HG02938 (cell line): Measurements from ENCODE around the gene TMEM164.
"Not testable (repeated sequence)": the region's sequence is repeated elsewhere in the genome, so short reads cannot be mapped to it uniquely, and the experiment has no call there.

ENCODE experiments used
- ATAC-seq: cut with Tn5 transposase; IDR thresholded peaks from one replicate; pipeline ENCODE4 v1.9.1; 2021; ENCODE audit warnings: mild to moderate bottlenecking, moderate library complexity; ENCODE audit not compliant: unreplicated experiment

TMEM164 gene

DNA sequence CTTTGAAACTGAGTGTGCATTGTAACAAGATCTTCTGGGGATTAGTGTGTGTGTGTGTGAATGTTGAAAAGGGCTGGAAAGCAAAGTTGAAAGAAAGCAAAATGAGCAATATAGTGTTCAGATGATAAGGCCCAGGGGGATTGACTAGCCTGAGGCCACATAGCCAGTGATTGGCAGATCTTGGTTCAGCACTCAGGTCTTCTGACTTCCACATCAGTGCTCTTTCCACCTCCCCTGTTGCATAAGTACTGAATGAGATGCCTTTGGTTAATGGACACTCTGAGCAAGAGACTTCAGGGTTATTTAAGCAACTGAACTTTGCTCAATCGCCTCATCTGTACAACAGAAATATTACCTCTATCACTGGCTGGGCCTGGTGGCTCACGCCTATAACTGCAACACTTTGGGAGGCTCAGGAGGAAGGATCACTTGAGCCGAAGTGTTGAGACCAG lies 120.4 kb downstream of the TMEM164 start:
- ATAC-seq = no peak

DNA sequence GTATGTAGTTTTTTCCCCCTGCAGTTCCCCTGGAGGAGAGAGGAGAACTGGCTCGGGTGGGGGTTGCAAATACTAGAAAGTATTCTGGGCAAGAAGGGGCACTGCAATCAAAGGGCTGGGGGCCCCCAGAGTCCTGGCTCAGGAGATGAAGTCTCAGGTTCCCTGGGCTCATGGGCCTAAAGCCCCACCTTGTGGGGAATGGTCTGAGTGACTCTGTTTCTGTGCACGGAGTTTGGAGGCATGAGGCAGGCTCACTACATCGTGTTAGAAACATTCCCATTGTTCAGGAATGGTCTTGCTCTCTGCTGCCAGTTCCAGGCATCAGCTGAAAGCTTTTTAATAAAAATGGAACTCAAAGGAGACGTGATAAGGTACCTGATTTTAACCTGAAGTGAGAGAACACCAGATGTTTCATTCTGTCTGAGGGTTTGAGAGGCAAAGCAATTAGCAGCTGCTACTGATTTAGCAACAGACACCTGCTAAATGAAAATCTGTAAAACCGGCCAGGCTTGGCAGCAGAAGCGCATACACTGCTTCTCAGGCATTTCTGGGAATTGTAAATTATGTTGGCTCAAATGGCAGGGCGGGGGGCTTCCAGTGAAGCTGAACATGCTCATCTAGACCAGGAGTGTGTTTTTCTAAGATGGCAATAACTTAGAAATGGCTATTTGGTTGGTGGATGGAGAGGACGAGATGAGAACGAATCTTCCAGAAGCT lies 122.7 kb downstream of the TMEM164 start:
- ATAC-seq = no peak

- ATAC-seq = no peak
Measured at GRCh38 chrX:110131031-110131430, 128.1 kb downstream of the TMEM164 start.

GRCh38 chrX:110132450-110133114 lies 129.7 kb downstream of the TMEM164 start:
- no peak for ATAC-seq

- no peak for ATAC-seq
Measured at GRCh38 chrX:110133735-110134370, 130.9 kb downstream of the TMEM164 start.

DNA sequence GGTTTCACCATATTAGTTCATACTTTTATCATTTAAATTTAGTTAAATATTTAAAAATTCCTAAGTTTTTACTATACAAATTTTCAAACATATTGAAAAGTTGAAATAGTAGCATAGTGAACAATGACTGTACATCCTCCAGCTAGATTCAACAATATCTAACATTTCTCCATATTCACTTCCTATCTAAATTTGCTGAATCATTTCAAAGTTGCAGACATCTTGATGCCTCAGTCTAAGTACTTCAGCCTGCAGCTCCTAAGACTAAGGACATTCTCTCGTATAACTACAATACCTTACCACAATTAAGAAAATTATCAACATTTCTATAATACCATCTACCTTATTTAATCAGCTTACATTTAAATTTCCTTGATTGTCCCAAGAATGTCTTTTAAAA lies 132.7 kb downstream of the TMEM164 start:
- no peak for ATAC-seq

GRCh38 chrX:110136136-110136535 lies 133.2 kb downstream of the TMEM164 start:
- ATAC-seq = no peak

DNA sequence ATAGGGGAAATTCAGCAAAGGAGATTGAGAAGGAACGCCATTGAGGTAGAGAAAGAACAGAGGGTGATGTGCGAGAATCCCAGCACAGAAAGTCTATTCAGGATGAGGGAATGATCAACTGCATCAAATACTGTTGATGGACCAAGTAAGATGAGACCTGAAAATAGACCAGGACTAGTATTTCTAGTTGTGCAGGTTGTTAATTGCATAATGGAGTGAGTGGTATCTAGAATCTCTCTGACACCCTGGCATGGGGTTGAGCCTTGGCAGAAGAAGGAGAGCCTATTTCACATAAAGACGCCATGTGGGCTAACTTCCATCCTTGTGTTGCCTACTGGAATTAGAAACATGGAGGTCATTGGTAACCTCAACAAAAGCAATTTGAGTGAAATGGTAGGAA lies 135.6 kb downstream of the TMEM164 start:
- no peak for ATAC-seq

DNA sequence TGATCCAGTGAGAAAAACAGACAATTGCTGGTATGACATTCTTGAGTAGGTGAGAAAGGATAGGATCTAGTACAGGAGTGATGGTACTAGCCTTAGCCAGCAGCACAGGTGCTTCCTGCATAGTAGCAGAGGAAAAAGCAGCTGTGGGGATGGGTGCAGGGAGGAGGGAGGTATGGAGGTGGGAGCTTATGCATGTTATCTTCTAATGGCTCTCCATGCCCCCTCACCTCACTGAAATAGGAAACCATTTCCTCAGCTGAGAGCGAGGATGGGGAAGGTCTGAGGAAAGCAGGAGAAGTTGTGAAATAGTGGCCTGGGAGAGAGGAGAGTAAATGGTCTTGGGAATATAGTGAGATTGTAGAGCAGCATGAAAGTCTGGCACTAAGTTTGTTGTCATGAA lies 136.3 kb downstream of the TMEM164 start:
- no peak for ATAC-seq

DNA sequence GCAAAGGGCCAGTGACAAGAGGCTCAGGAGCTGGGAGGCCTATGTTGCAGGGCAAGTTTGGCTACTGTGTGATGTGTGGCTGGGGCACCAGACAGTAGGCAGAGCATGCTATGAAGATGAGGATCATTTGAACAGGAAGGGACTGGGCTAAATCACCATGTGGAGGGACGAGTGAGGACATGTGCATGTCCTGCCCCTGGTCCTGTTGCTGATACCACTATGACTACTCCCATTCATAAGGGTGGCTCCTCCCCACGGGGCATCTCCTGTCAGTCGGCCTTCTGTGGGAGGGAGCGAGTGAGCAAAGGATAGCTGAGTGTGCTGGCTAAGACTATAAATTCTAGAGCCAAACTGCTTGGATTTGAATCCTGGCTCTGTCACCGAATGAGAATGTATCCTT lies 139.2 kb downstream of the TMEM164 start:
- no peak for ATAC-seq

- no peak for ATAC-seq
Measured at GRCh38 chrX:110143454-110144210, 140.7 kb downstream of the TMEM164 start.

DNA sequence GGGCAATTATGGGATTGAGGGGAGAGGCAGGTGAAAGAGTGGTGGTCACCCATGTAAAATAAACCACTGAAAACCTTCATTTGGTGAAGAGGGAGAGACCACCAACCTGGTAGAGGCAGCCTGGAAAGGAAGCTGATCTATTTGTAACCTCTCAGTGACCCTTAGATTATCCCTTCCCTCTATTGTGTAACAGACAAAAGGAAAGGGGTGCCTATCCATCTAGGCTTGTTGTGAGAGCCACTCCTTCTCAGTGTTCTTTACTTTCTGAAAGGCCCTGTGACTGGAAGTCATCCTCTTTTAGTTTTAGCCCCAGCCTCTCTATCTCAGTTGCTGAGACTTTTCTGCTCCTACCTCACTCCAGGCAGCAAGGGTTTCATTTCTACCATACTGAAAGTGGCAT lies 142.4 kb downstream of the TMEM164 start:
- ATAC-seq = no peak

DNA sequence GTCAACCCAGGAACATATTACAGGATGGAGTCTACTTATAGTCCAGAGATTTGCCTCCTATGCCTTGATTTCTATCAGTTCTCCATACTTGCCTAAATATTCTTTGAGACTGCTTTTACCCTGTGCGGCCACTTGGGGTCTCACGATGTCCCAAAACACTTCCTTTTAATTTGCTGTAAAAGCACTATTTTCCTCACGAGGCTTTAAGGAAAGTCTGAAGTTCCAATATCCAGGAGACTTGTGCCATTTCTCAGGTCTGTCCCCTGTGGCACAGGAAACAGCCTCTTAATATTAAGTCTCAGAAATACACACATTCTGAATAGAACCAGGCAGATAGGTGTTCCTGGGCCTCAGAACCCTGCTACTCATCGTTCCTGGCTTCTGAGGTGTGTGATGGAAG lies 142.9 kb downstream of the TMEM164 start:
- ATAC-seq = no peak

DNA sequence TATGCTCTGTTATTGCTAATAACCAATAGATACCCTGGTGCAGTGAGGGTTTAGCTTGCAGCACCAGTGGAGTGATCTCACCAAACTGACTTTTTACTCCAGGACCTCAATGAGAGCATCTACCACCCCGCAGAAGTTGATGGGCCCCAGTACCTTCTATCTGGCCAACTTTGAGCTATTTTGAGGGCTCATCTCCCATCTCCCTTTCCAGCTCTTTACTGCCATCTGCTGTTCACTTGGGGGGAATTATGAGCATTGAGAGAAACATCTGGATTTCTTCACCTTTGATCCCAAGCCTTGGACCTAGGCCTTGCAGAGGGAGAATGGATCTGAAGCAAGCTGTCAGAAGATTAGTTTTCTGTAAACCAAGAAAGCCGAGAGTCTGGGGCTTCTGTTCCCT lies 143.6 kb downstream of the TMEM164 start:
- peak; percentile 74 for ATAC-seq

DNA sequence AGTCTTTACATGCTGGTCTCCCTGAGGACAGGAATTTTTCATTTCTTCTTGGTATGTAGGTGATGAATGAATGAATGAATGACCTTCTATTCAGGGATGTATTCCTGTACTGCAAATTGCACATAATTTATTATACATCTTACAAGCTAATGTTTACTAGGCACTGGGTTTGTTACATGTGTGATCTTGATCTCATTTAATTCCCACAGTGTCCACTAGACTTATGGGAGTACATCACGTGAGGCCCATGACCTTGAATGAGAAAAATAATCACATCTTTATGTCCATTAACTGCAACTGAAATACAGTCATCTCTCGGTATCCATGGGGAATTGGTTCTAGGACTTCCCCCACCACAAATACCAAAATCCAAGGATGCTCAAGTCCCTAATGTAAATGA lies 150.3 kb downstream of the TMEM164 start:
- ATAC-seq = no peak

GRCh38 chrX:110153896-110154295 lies 151.0 kb downstream of the TMEM164 start:
- ATAC-seq = no peak

GRCh38 chrX:110154328-110154727 lies 151.4 kb downstream of the TMEM164 start:
- not testable (repeated sequence) for ATAC-seq

DNA sequence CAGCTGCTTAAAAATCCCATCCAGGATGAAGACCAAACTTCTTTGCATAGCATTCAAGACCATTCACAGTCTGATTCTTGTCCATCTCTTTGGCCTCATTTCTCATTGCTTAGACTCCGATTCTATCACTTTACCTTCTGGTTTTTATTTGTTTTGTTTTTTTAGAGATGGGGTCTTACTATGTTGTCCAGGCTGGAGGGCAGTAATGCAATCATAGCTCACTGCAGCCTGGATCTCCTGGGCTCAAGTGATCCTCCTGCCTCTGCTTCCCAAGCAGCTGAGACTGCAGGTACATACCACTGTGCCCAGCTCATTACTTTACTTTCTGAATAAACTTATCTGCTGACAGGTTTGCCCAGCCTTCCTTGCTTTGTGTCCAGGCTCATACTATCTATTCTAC lies 152.8 kb downstream of the TMEM164 start:
- ATAC-seq = no peak

- ATAC-seq = no peak
Measured at GRCh38 chrX:110156167-110156754, 153.3 kb downstream of the TMEM164 start.

GRCh38 chrX:110157444-110157843 lies 154.5 kb downstream of the TMEM164 start:
- no peak for ATAC-seq

GRCh38 chrX:110159235-110159634 lies 156.3 kb downstream of the TMEM164 start:
- no peak for ATAC-seq
